SU-DHL-6 (cell line): Measurements from ENCODE around the gene PLEKHA7.

Source experiments
- H2AFZ ChIP-seq: fragments of 200-600 bp; sonication (generic); 2 replicates; pipeline ENCODE4 v1.6.1; 2014; ENCODE audit warnings: low read depth, mild to moderate bottlenecking, moderate library complexity, mixed read lengths, antibody characterized with exemption, low read length; ENCODE audit not compliant: severe bottlenecking
- H3F3A ChIP-seq: fragments of 200-600 bp; shearing (Covaris generic); 2 replicates; pipeline ENCODE4 v1.6.0; 2016; ENCODE audit warnings: antibody characterized with exemption, mild to moderate bottlenecking; ENCODE audit not compliant: insufficient read depth
- H3K27ac ChIP-seq: fragments of 200-600 bp; sonication (generic); 2 replicates; pipeline ENCODE4 v1.5.1; 2016; ENCODE audit warnings: low read depth, mild to moderate bottlenecking, low read length, moderate library complexity, mixed read lengths
- H3K27me3 ChIP-seq: fragments of 200-600 bp; sonication (generic), shearing (Covaris generic); 2 replicates; pipeline ENCODE4 v1.6.0; 2014; ENCODE audit warnings: mild to moderate bottlenecking, low read length
- H3K36me3 ChIP-seq: fragments of 200-600 bp; sonication (generic); 2 replicates; pipeline ENCODE4 v1.6.1; 2014; ENCODE audit warnings: mild to moderate bottlenecking, low read length, mixed read lengths
- H3K4me2 ChIP-seq: fragments of 300-600, 200-600 bp; shearing (Covaris generic), sonication (generic); 2 replicates; pipeline ENCODE4 v1.6.0; 2014; ENCODE audit warnings: low read length, low read depth, mild to moderate bottlenecking; ENCODE audit not compliant: poor library complexity, severe bottlenecking
- H3K4me3 ChIP-seq: fragments of 200-600 bp; sonication (generic); 2 replicates; pipeline ENCODE4 v1.5.1; 2014; ENCODE audit warnings: antibody characterized with exemption, low read length, mild to moderate bottlenecking, mixed read lengths; ENCODE audit not compliant: insufficient read depth, poor library complexity, severe bottlenecking
- H3K79me2 ChIP-seq: fragments of 200-600 bp; sonication (generic); 2 replicates; pipeline ENCODE4 v1.6.1; 2014; ENCODE audit warnings: mild to moderate bottlenecking, low read length, moderate library complexity; ENCODE audit not compliant: insufficient read depth
- H3K9ac ChIP-seq: fragments of 200-600 bp; sonication (generic); 2 replicates; pipeline ENCODE4 v1.7.0; 2014; ENCODE audit warnings: mild to moderate bottlenecking, low read length
- H3K9me2 ChIP-seq: fragments of 200-600 bp; sonication (generic); replicated peaks from 2 replicates; pipeline ENCODE4 v1.6.1; 2014; ENCODE audit warnings: low read length; ENCODE audit not compliant: insufficient read depth
- H3K9me3 ChIP-seq: fragments of 200-600 bp; sonication (generic); 2 replicates; pipeline ENCODE4 v1.6.1; 2014; ENCODE audit warnings: low read length, mixed read lengths; ENCODE audit not compliant: insufficient read depth
- H4K20me1 ChIP-seq: fragments of 200-600 bp; sonication (generic); 2 replicates; pipeline ENCODE4 v1.6.1; 2014; ENCODE audit warnings: low read depth, mild to moderate bottlenecking, antibody characterized with exemption, low read length, moderate library complexity, mixed read lengths
- CTCF ChIP-seq: fragments of 200-600 bp; sonication (generic); IDR thresholded peaks from one replicate; pipeline ENCODE4 v1.5.1; 2017; ENCODE audit warnings: antibody characterized with exemption, mild to moderate bottlenecking, low read length, moderate library complexity; ENCODE audit not compliant: insufficient read depth, poor library complexity, severe bottlenecking
- EZH2phosphoT487 ChIP-seq: fragments of 200-600 bp; sonication (generic), shearing (Covaris generic); conservative IDR thresholded peaks from 2 replicates; pipeline ENCODE4 v1.6.1; 2018; ENCODE audit warnings: mild to moderate bottlenecking, antibody characterized with exemption, low read length, moderate library complexity, mixed read lengths

The PLEKHA7 gene

GRCh38 chr11:16899708-16900303 is 114.4 kb downstream of the PLEKHA7 start:
- Histone ChIP-seq H3F3A (no peaks in the 10 kb centered on the region), H3K9ac (no peak overlapping the region), H4K20me1 (no peaks in the 10 kb centered on the region), H3K36me3 (no peaks in the 10 kb centered on the region), H3K27ac (no peak overlapping the region), H3K4me3 (no peak overlapping the region), H3K4me2 (no peak overlapping the region), H3K9me2 (no peaks in the 10 kb centered on the region), H3K27me3 (no peaks in the 10 kb centered on the region), H3K9me3 (no peaks in the 10 kb centered on the region), H2AFZ (no peak overlapping the region), H3K79me2 (no peaks in the 10 kb centered on the region)
- TF ChIP-seq CTCF (no peak), EZH2phosphoT487 (no peak)

- no peak for TF ChIP-seq CTCF
- no peak for TF ChIP-seq EZH2phosphoT487
- H3K4me3 ChIP-seq: no peak overlapping the region
Observed at GRCh38 chr11:16898274-16898985, 115.8 kb downstream of the PLEKHA7 start.

GRCh38 chr11:16897470-16898061 is 116.6 kb downstream of the PLEKHA7 start:
- no peak overlapping the region for H3K4me3 ChIP-seq
- no peak overlapping the region for H3K4me2 ChIP-seq
- no peaks in the 10 kb centered on the region for H3K9me3 ChIP-seq
- no peaks in the 10 kb centered on the region for H3K9me2 ChIP-seq
- H2AFZ ChIP-seq: no peak overlapping the region
- H3K79me2 ChIP-seq: no peaks in the 10 kb centered on the region
- TF ChIP-seq EZH2phosphoT487: no peak
- TF ChIP-seq CTCF: no peak
- H4K20me1 ChIP-seq: no peaks in the 10 kb centered on the region
- no peaks in the 10 kb centered on the region for H3K27me3 ChIP-seq
- no peaks in the 10 kb centered on the region for H3K36me3 ChIP-seq
- no peak overlapping the region for H3K27ac ChIP-seq
- H3F3A ChIP-seq: no peaks in the 10 kb centered on the region
- H3K9ac ChIP-seq: no peak overlapping the region

More at GRCh38 chr11:16898274-16898985, 115.8 kb downstream of the PLEKHA7 start:
- Histone ChIP-seq H3K9ac (no peak overlapping the region), H3K4me2 (no peak overlapping the region), H3K27ac (no peak overlapping the region), H4K20me1 (no peaks in the 10 kb centered on the region), H3K36me3 (no peaks in the 10 kb centered on the region), H3K9me2 (no peaks in the 10 kb centered on the region), H3F3A (no peaks in the 10 kb centered on the region), H3K9me3 (no peaks in the 10 kb centered on the region), H3K27me3 (no peaks in the 10 kb centered on the region), H2AFZ (no peak overlapping the region), H3K79me2 (no peaks in the 10 kb centered on the region)
